ENCODE measurements around the gene OTX1.

GRCh38 chr2:63034526-63034925 is 16.1 kb upstream of the OTX1 start:
- TF ChIP-seq CTCF (IDR thresholded peaks at IDR 0.05) (no peak), POLR2A (IDR thresholded peaks at IDR 0.05) (no peak)

All from heart left ventricle (tissue), 13 donors.